H1 (cell line): ENCODE results near the gene GMPR2. TPM values are rescaled to one million over a fixed set of nuclear protein-coding genes. Genes with fewer than 3 reads are reported as not detected.

ENCODE experiments used
- CTCF ChIA-PET: fragments of 300-600 bp; sonication (Branson Sonifier 250); formaldehyde crosslinking; loops from one replicate; lab custom pipeline; 2021; ENCODE audit not compliant: partially characterized antibody; lab: Charles Lee
- POLR2A ChIA-PET: fragments of 300-600 bp; sonication (Branson Sonifier 250); formaldehyde crosslinking; loops from one replicate; lab custom pipeline; 2021; ENCODE audit warnings: inconsistent platforms; ENCODE audit not compliant: partially characterized antibody; lab: Charles Lee
- DNase-seq, 2 experiments: peaks; one replicate each; pipeline versions ENCODE4 v3.0.0 to v3.0.0-alpha.2; 2010 to 2022; ENCODE audit warnings: low spot score in 2 of 2, low read depth in 1 of 2, mixed read lengths in 1 of 2
- FAIRE-seq: peaks from 2 replicates; lab custom pipeline; 2011; peaks lifted over from hg19 to GRCh38; lab: Jason Lieb, UNC
- H2AFZ ChIP-seq: 2 replicates; pipeline ENCODE4 v1.8.1; 2012; ENCODE audit warnings: low read length, inconsistent platforms
- H2AK5ac ChIP-seq: 2 replicates; pipeline ENCODE4 v1.6.1; 2013; ENCODE audit warnings: low read depth, low read length
- H2BK120ac ChIP-seq: replicated peaks from 2 replicates; pipeline ENCODE3; 2013; ENCODE audit warnings: low read depth, low read length, inconsistent platforms
- H2BK12ac ChIP-seq: 2 replicates; pipeline ENCODE4 v1.6.1; 2013; ENCODE audit warnings: low read depth, low read length
- H2BK15ac ChIP-seq: 2 replicates; pipeline ENCODE4 v1.6.1; 2013; ENCODE audit warnings: low read length
- H2BK20ac ChIP-seq: 2 replicates; pipeline ENCODE4 v1.6.1; 2013; ENCODE audit warnings: low read length
- H2BK5ac ChIP-seq: 2 replicates; pipeline ENCODE4 v1.6.1; 2013; ENCODE audit warnings: low read depth, low read length
- H3K14ac ChIP-seq: 2 replicates; pipeline ENCODE4 v1.6.1; 2013; ENCODE audit warnings: inconsistent platforms; ENCODE audit not compliant: insufficient read length
- H3K18ac ChIP-seq: 2 replicates; pipeline ENCODE4 v1.6.1; 2013; ENCODE audit warnings: low read length; ENCODE audit errors: extremely low read depth
- H3K23ac ChIP-seq: 2 replicates; pipeline ENCODE4 v1.6.1; 2013; ENCODE audit warnings: inconsistent platforms; ENCODE audit not compliant: insufficient read length
- H3K23me2 ChIP-seq: 2 replicates; pipeline ENCODE4 v1.6.1; 2013; ENCODE audit warnings: low read depth, low read length
- H3K27ac ChIP-seq: 2 replicates; pipeline ENCODE4 v1.6.1; 2011; ENCODE audit warnings: low read depth, low read length, inconsistent platforms
- H3K27me3 ChIP-seq, 4 experiments: replicated peaks in 1 of 4; 1 replicate in 1 of 4; 2 replicates in 3 of 4; pipeline versions ENCODE4 v1.6.1 to v1.8.1; 2011 to 2013; ENCODE audit warnings: low read length in 3 of 4, mild to moderate bottlenecking in 3 of 4, inconsistent platforms in 2 of 4, mixed read lengths in 2 of 4, moderate library complexity in 1 of 4; ENCODE audit not compliant: control insufficient read depth in 3 of 4, insufficient read depth in 3 of 4; ENCODE audit errors: extremely low read depth in 1 of 4
- H3K36me3 ChIP-seq, 4 experiments: 2 replicates each; pipeline versions ENCODE4 v1.6.1 to v1.8.1; 2011 to 2013; ENCODE audit warnings: mild to moderate bottlenecking in 4 of 4, low read length in 3 of 4, moderate library complexity in 2 of 4, control low read depth in 1 of 4, inconsistent platforms in 1 of 4; ENCODE audit not compliant: insufficient read depth in 4 of 4, control insufficient read depth in 2 of 4
- H3K4ac ChIP-seq: replicated peaks from 2 replicates; pipeline ENCODE3; 2013; ENCODE audit warnings: low read length, low read depth, mixed read lengths, inconsistent platforms; ENCODE audit not compliant: insufficient read length
- H3K4me1 ChIP-seq, 4 experiments: replicated peaks in 1 of 4; 1 replicate in 1 of 4; 2 replicates in 3 of 4; pipeline versions ENCODE4 v1.6.1 to v1.8.1; 2011 to 2013; ENCODE audit warnings: low read length in 3 of 4, inconsistent platforms in 2 of 4, mixed read lengths in 1 of 4; ENCODE audit not compliant: insufficient read depth in 4 of 4, control insufficient read depth in 3 of 4
- H3K4me2 ChIP-seq, 2 experiments: 2 replicates each; pipeline versions ENCODE4 v1.6.1 to v1.8.1; 2011 to 2013; ENCODE audit warnings: low read depth in 2 of 2, low read length in 2 of 2, control low read depth in 1 of 2, inconsistent platforms in 1 of 2, mild to moderate bottlenecking in 1 of 2; ENCODE audit not compliant: insufficient read depth in 1 of 2
- H3K4me3 ChIP-seq, 4 experiments: fragments of 200-600, 300-600 bp in 1 of 4; sonication (generic), shearing (Covaris generic), sonication (Bioruptor Twin) in 1 of 4; 2 replicates each; pipeline versions ENCODE4 v1.5.1 to v1.8.1; 2011 to 2016; ENCODE audit warnings: low read length in 4 of 4, low read depth in 3 of 4, control low read depth in 2 of 4, inconsistent platforms in 2 of 4, mild to moderate bottlenecking in 2 of 4, mixed read lengths in 1 of 4, moderate library complexity in 1 of 4; ENCODE audit not compliant: insufficient read depth in 2 of 4; ENCODE audit errors: extremely low read depth in 1 of 4
- H3K56ac ChIP-seq: replicated peaks from 2 replicates; pipeline ENCODE3; 2013; ENCODE audit warnings: low read depth, mild to moderate bottlenecking, mixed read lengths, low read length, inconsistent platforms; ENCODE audit not compliant: insufficient read length
- H3K79me1 ChIP-seq: 2 replicates; pipeline ENCODE4 v1.6.1; 2013; ENCODE audit warnings: low read depth, low read length, control low read depth
- H3K79me2 ChIP-seq, 2 experiments: 2 replicates each; pipeline versions ENCODE4 v1.6.1 to v1.8.1; 2012 to 2013; ENCODE audit warnings: low read length in 2 of 2, mild to moderate bottlenecking in 2 of 2, inconsistent platforms in 1 of 2; ENCODE audit not compliant: insufficient read depth in 2 of 2, control insufficient read depth in 1 of 2
- H3K9ac ChIP-seq, 4 experiments: replicated peaks in 1 of 4; 1 replicate in 1 of 4; 2 replicates in 3 of 4; pipeline versions ENCODE4 v1.6.1 to v1.8.1; 2011 to 2013; ENCODE audit warnings: low read depth in 3 of 4, low read length in 3 of 4, control low read depth in 2 of 4, mild to moderate bottlenecking in 2 of 4, moderate library complexity in 2 of 4, inconsistent platforms in 1 of 4; ENCODE audit errors: extremely low read depth in 1 of 4
- H3K9me3 ChIP-seq, 2 experiments: 2 replicates each; pipeline versions ENCODE4 v1.6.1 to v1.8.1; 2012 to 2013; ENCODE audit warnings: mild to moderate bottlenecking in 2 of 2, moderate library complexity in 2 of 2, control low read depth in 1 of 2, inconsistent platforms in 1 of 2, low read depth in 1 of 2, low read length in 1 of 2, mixed read lengths in 1 of 2; ENCODE audit not compliant: insufficient read depth in 2 of 2
- H4K20me1 ChIP-seq, 2 experiments: replicated peaks in 1 of 2; 2 replicates each; pipeline versions ENCODE3 to v1.8.1; 2011 to 2013; ENCODE audit warnings: inconsistent platforms in 2 of 2, low read length in 2 of 2, mild to moderate bottlenecking in 1 of 2; ENCODE audit not compliant: insufficient read depth in 2 of 2, control insufficient read depth in 1 of 2
- H4K5ac ChIP-seq: 2 replicates; pipeline ENCODE4 v1.6.1; 2013; ENCODE audit warnings: low read length, low read depth, mixed read lengths, inconsistent platforms; ENCODE audit not compliant: insufficient read length
- H4K8ac ChIP-seq: 2 replicates; pipeline ENCODE4 v1.8.0; 2013; ENCODE audit warnings: mild to moderate bottlenecking, moderate library complexity, low read length, inconsistent platforms; ENCODE audit not compliant: insufficient read depth; ENCODE audit errors: extremely low read depth
- H4K91ac ChIP-seq: replicated peaks from 2 replicates; pipeline ENCODE3; 2013; ENCODE audit warnings: low read length, mixed read lengths, inconsistent platforms; ENCODE audit not compliant: insufficient read length
- EZH2 ChIP-seq: fragments of 200-600 bp; sonication (generic); IDR thresholded peaks from 2 replicates; pipeline ENCODE4 v1.7.1; 2012; ENCODE audit warnings: low read depth, mild to moderate bottlenecking, moderate library complexity, low read length, inconsistent platforms; ENCODE audit not compliant: severe bottlenecking
- JUN ChIP-seq: IDR thresholded peaks from 2 replicates; pipeline ENCODE4 v1.6.1; 2011; ENCODE audit warnings: low read depth, mild to moderate bottlenecking, improper control_type of control experiment, low read length
- SRF ChIP-seq: IDR thresholded peaks from 2 replicates; pipeline ENCODE4 v1.6.1; 2011; ENCODE audit warnings: mild to moderate bottlenecking, low read depth, low read length, moderate library complexity
- TBP ChIP-seq: IDR thresholded peaks from 2 replicates; pipeline ENCODE4 v1.6.1; 2011; ENCODE audit warnings: low read depth, low read length, improper control_type of control experiment
- WGBS, 2 experiments: shearing (Covaris generic) in 1 of 2; methylation state at CpG; one replicate each; pipeline versions ENCODE4 v1.1.6 to v1.1.7; 2013 to 2015; ENCODE audit warnings: low lambda C conversion rate in 2 of 2, mixed read lengths in 2 of 2, inconsistent platforms in 1 of 2, low coverage in 1 of 2, missing lambda C conversion rate in 1 of 2; ENCODE audit not compliant: insufficient replicate concordance in 2 of 2, insufficient coverage in 1 of 2, insufficient read length in 1 of 2; ENCODE audit errors: extremely low coverage in 1 of 2, missing lambda C conversion rate in 1 of 2; 5-methylcytosine and 5-hydroxymethylcytosine counted together
- polyA plus RNA-seq, 7 experiments: library from polyadenylated mRNA; depleted of rRNA in 3 of 7; stranded (reverse) in 5 of 7; unstranded in 2 of 7; fragments of >200 nt in 5 of 7; fragments of 200-250 nt in 2 of 7; gene quantifications; 1 replicate in 5 of 7; 2 replicates in 1 of 7; 4 replicates in 1 of 7; pipeline versions ENCODE4 v1.2.1 to v1.2.3, GENCODE V29; 2011 to 2013; ENCODE audit warnings: missing spikeins in 2 of 7, mixed read lengths in 2 of 7
- total RNA-seq: library from RNA; stranded (reverse); fragmentation: NEBNext Ultra II Directional; extraction: Animal tissue kit (Norgen Biotek cat#: 25700); gene quantifications from 2 replicates; pipeline ENCODE4 v1.2.1, GENCODE V29; 2021
- TF ChIP-seq, protein P1 (sequence below): IDR thresholded peaks from 2 replicates; pipeline ENCODE4 v1.6.1; 2011; ENCODE audit warnings: low read length, improper control_type of control experiment
- TF ChIP-seq, protein P2 (sequence below): IDR thresholded peaks from 2 replicates; pipeline ENCODE4 v1.6.1; 2012; ENCODE audit warnings: low read length, inconsistent platforms

Gene GMPR2
- total and polyA plus RNA-seq, 2 of the 8 experiments (the other 6 are each of a cell fraction or from before 2014, with no cell fraction given) = 61.6 to 85.3 TPM

DNA sequence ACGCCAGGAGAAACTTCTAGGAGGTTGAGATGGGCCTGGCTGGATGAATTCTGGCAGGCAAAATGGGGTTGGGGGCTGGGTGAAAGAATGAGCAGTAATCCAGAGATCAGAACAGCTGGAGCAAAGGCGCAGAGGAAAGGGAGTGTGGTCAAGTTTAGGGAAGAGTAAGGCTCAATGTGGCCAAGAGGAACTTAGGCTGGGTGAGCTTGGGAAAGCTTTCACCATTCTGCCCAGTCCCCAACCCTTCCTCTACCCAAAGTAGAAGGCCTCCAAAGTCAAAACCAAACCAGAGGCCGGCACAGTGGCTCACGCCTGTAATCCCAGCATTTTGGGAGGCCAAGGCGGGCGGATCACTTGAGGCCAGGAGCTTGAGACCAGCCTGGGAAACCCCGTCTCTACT is 48.9 kb downstream of the GMPR2 start:
- Histone ChIP-seq H2BK12ac (no peak overlapping the region), H3K27me3 (no peaks in the 10 kb centered on the region), H4K91ac (no peak overlapping the region), H3K79me1 (no peaks in the 10 kb centered on the region; the same call in 1 of the 2 replicates), H2BK15ac (no peak overlapping the region), H3K79me2 (no peaks in the 10 kb centered on the region), H3K23ac (no peak overlapping the region), H3K18ac (no peak overlapping the region), H3K9me3 (no peaks in the 10 kb centered on the region), H2BK120ac (no peak overlapping the region), H3K36me3 (no peaks in the 10 kb centered on the region), H3K4me1 (no peaks in the 10 kb centered on the region), H4K20me1 (peaks cover 0 to 3% of the 10 kb centered on the region in 2 experiments), H3K23me2 (no peaks in the 10 kb centered on the region), H4K5ac (no peak overlapping the region), H4K8ac (no peak overlapping the region), H2AK5ac (no peak overlapping the region), H3K9ac (no peak overlapping the region), H3K4me3 (no peak overlapping the region), H2BK20ac (no peak overlapping the region), H2AFZ (no peak overlapping the region), H2BK5ac (no peak overlapping the region), H3K4me2 (no peak overlapping the region), H3K56ac (no peak overlapping the region), H3K14ac (no peak overlapping the region), H3K4ac (no peak overlapping the region), H3K27ac (no peak overlapping the region)
- ChIA-PET CTCF (interaction anchor here (1.2 to 11.5 kb wide), 8 partner anchors 10 to 39 kb away, joined by 4 to 137 read pairs (median 32); partner anchors contain the start of genes CIDEB, DHRS1, LTB4R2 and NOP9), POLR2A (interaction anchor here (0.6 to 3.8 kb wide), 6 partner anchors 10 to 1073 kb away, joined by 3 to 25 read pairs (median 3); partner anchors contain the start of gene RABGGTA)
- DNase-seq = no peak
- WGBS, 2 experiments = 91% methylated on average over 7 of the region's 7 CpGs; no CpG with 5 or more reads in 1 of the 2 experiments
- FAIRE-seq = no peak
- TF ChIP-seq JUN (no peak), EZH2 (no peak), TBP (no peak), SRF (no peak)
- TF ChIP-seq, protein P1, sequence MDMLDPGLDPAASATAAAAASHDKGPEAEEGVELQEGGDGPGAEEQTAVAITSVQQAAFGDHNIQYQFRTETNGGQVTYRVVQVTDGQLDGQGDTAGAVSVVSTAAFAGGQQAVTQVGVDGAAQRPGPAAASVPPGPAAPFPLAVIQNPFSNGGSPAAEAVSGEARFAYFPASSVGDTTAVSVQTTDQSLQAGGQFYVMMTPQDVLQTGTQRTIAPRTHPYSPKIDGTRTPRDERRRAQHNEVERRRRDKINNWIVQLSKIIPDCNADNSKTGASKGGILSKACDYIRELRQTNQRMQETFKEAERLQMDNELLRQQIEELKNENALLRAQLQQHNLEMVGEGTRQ = no peak
- TF ChIP-seq, protein P2, sequence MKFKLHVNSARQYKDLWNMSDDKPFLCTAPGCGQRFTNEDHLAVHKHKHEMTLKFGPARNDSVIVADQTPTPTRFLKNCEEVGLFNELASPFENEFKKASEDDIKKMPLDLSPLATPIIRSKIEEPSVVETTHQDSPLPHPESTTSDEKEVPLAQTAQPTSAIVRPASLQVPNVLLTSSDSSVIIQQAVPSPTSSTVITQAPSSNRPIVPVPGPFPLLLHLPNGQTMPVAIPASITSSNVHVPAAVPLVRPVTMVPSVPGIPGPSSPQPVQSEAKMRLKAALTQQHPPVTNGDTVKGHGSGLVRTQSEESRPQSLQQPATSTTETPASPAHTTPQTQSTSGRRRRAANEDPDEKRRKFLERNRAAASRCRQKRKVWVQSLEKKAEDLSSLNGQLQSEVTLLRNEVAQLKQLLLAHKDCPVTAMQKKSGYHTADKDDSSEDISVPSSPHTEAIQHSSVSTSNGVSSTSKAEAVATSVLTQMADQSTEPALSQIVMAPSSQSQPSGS = no peak
